ENCODE data around the gene MEI1.

MEI1 gene

DNA sequence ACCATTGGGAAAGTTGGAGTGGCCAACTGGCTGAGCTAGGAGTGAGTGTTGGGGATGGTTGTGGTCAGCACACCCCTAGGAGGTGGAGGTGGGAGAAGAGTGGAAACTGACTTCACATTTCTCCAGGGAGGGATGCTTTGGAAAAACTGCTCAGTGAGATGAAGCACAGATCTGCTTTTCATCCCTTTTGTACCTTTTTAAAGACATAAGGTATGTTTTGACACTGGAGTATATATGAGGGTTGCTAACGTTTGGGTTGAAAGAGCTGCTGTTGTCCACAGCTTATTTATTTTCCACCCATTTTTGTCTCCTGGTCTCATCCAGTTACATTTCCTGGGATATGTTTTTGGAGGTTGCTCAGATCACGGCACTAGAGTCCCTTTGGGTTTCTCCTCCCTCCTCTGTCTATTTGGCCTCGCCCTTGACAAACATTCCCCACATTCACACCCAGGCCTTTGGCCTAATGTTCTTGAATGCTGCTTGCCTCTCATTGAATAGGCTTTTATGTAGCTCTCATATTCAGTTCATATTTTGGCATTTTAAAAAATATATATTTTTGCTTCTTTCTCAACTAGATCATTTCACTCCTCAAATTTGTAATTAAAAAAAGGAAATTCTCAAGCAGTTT is 141.9 kb downstream of the MEI1 start:
- no peak for DNase-seq (ENCODE audit: low read depth in 2 of 2)

DNA sequence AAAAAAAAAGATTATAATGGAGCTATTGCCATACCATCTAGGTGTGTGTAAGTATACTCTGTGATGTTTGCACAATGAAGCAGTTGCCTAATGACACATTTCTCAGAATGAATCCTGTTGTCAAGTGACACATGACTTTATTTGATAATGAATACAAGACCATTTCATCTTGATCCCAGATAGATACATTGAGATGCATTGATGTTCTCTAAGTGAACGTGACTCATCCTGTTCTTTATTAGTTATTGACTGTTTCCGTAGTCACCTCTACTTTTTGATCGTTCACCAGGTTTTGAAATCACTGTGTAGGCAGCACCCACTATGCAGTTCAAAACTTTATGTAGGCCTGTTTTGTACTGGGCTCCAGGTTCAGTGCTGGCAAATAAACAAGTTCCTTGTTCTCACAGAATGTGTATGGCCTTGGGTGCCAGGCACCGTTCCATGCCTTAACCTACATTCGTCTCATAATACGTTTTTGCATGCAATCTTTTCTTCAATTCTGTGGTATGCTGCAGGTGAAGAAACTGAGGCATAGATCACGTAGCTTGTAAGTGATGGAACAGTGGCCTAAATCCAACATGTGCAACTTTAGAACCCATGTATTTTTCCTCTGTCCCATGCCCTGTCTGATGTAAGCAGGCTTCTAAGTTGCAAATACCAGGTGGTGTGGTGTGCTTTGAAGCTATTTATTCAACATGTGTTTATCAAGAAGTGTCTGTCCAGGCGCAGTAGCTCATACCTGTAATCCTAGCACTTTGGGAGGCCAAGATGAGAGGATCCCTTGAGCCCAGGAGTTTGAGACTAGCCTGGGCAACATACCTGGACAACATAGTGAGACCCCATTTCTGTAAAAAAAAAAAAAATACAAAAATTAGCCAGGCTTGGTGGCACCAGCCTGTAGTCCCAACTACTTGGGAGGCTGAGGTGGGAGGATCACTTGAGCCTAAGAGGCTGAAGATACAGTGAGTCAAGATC is 144.0 kb downstream of the MEI1 start:
- DNase-seq (ENCODE audit: low read depth in 2 of 2) = no peak

DNA sequence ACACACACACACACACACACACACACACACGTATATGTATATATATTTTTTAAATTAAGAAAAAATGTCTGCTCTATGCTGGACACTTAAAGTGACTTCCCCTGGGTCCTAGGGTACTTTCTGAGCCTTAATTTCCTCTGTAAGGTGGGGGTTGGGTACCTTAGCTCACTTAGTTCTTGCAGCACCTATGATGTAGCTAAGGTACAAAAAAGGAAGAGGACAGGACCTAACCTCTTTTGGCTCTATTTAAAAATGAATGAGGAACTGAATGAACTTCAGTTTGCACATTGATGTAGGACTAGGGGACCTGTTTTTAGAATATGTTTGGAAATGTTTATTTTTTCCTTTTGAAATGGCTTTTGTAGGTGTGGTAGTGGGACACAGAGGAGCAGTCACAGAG is 144.7 kb downstream of the MEI1 start:
- no peak for DNase-seq (ENCODE audit: low read depth in 2 of 2)

DNA sequence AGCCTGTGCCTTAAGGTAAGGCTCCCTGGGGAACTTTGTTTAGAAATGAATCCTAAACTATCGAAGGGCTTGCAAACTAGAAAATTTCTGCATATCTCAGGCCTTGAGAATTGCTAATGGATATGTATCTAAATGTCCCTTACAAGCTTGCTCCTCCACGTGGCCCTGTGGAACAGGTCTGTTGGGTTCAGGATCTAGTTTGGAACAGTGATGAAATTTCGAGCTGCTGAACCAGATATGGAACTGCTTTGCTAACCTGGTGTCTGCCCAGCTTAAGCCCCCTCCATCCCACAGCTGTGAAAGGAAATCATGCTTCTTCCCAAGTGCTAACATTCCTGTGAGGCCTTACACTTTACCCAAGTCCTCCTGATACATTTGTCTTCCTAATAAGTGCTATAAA is 145.2 kb downstream of the MEI1 start:
- no peak for DNase-seq (ENCODE audit: low read depth in 2 of 2)

DNA sequence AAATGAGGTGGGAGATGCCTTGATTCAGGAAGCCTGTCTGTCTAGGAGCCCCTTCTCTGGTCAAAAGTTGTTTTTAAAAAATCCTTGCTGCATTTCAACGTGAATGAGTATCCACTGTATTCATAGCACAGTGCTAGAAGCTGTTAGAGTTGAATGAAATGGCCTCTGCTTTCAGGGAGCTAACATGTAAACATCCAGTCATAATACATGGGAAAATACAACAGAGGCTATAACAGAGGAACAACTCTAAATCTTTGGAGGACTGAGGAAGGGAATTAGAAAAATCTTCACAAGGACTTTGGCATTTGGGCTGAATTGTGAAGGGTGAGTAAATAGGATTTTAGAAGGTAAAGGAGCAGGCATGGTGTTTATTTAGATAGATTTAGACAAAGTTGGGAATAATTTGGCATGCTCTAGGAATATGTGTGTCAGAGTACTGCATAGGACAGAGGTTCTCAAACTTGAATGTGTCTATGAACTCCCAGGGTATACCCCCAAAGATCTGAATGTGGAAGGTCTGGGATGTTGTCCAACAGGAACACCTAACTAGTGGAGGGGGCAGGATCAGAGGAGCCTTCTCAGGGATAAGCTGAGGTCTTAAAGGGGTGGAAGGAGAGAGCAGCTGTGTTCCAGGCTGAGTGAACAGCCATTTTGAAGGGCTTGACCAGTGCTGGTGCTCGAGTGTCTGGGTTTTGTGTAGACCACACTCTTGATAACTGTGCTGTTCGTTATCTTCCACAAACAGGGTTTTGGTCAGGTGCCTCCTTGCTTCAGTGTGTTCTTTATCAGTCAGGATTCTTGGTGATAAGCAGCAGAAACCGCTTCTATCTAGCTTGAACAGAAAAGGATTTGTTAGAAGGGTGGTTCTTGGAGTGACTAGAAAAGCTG is 146.3 kb downstream of the MEI1 start:
- DNase-seq (ENCODE audit: low read depth in 2 of 2) = no peak

DNA sequence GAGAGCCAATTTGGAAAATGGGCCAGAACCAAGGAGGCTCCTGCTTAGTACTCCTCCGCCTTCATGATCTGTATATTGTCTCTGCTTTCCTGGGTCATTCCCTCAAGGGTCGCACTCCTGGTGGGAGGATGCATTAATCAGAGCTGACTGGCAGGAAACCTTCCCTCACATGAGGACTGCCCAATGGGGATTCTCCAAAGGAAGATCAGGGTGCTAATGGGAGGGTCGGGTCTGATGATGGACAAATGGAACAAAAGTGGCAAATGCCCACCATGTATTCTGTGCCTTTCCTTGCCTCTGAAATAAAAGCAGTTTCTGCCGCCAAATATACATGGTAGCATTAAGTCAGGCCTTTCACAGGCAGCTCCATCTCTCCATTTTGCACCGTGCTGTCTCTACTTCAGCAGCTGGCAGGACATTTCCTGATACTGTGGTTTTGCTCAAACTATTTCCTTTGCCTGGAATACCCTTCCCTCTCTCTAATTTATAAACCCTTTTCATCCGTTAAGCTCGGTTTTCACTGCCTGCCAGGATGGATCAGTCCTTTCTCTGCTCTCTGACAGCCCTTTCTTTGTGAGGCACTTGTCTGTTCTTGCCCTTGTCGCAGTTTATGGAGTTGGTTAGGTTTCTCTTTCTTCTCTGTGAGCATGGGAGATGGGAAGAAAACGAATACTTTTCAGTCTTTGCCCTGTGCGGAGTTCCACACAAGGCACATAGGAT is 147.1 kb downstream of the MEI1 start:
- no peak for DNase-seq (ENCODE audit: low read depth in 2 of 2)

DNA sequence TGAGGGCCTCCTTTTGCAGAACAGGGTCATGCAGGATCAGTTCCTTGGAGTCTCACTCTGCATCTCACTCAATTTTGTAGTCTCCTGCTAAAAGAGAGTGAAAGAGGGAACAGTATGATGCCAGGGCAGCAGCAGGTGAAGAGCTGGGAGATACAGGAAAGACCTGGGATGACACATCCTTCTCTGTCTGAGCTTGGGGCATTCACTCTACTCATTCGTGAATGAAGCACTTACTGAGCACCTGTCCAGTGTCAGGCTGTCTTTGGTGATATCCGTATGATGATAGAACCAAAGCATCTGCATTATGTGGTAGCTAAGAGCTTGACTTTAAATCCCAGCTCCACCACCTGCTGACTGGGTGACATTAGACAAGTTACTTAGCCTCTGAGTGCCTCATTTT is 148.0 kb downstream of the MEI1 start:
- no peak for DNase-seq (ENCODE audit: low read depth in 2 of 2)

DNA sequence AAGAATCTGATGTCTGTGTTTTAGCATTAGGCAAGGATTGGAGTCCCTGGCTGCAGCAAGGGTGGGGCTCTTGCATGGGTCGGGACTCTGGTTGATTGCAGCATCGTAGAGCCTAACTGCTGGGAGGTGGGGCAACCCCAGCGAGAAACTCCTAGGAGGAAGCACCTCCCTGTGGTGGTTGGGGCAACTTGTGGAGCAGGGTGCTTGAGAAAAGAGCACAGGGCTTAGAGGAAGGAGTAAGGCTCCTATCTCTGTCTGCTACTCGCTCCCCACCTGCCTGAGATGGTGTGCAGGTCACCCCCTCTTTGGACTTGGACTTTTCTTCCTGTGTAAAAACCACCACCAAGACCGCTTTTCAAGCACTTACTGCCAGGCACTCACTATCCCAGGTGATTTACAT is 149.2 kb downstream of the MEI1 start:
- DNase-seq (ENCODE audit: low read depth in 2 of 2) = no peak

Measured in stimulated activated CD8-positive, alpha-beta memory T cell treated with anti-CD3 and anti-CD28 coated beads, Interleukin-15, amount 100 ng/mL, for 48 hours (primary cell).